Adrenal gland (tissue), 5 donors: ENCODE results near the gene RPS24.

Experiments used
- CTCF ChIP-seq, 6 experiments: fragments of 450-650 bp in 4 of 6; fragments of 200-600 bp in 2 of 6; sonication (generic) in 1 of 6; IDR thresholded peaks; 1 replicate in 5 of 6; 2 replicates in 1 of 6; pipeline versions ENCODE4 v1.5.1 to v1.8.0; 2016 to 2021; ENCODE audit warnings: antibody characterized with exemption in 6 of 6, mild to moderate bottlenecking in 2 of 6, moderate library complexity in 1 of 6
- POLR2A ChIP-seq, 2 donors: fragments of 450-650 bp; IDR thresholded peaks; one replicate each; pipeline ENCODE4 v1.6.1; 2017; ENCODE audit warnings: antibody characterized with exemption in 2 of 2, mild to moderate bottlenecking in 2 of 2, moderate library complexity in 1 of 2
- donor health status: DM: no; HTN: no; CAD: no.

- no peak for TF ChIP-seq CTCF (IDR thresholded peaks at IDR 0.05)
- TF ChIP-seq POLR2A (IDR thresholded peaks at IDR 0.05): no peak
These were observed 10.5 kb downstream of the RPS24 start for GRCh38 chr10:78044179-78044578.
